PC-9 (cell line): ENCODE results near the gene CLDND1.

Source experiments
- EZH2 ChIP-seq: fragments of 200-600 bp; sonication (generic); IDR thresholded peaks from 2 replicates; pipeline ENCODE4 v1.8.0; 2017; ENCODE audit warnings: antibody characterized with exemption, low read depth
- TF ChIP-seq, protein P1 (sequence below): fragments of 200-600 bp; sonication (generic); conservative IDR thresholded peaks from 2 replicates; pipeline ENCODE4 v1.6.1; 2017; ENCODE audit warnings: mixed run types, antibody characterized with exemption, mild to moderate bottlenecking, moderate library complexity

DNA sequence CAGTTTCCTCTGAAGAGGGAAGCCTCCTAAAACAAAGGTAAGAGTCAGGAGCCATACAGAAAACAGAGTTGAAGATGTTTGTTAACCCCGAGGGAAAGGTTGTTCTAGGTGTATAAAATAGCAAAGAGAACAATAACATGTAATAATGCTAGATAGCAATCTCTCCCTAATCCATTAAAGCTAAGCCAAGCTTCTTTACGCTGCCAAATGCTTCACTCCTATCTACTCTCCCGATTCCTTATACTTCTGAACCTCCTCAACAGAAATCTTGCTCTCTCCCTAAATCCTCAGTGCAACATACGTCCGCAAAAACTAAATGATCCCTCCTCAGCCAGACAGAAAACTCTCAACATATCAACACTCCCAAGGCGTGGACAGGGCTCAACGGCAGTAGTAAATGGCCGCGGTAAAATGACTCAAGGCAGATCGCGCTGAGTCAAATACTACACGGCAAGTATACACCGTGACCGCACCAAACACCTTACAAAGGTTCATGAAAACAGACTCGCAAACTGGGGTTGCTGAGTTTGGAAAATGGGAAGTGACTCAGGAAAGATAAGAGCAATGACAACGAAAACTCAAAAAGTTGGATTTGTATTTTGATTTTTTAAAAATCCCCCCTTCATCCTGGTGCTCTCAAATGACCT, 682 bp downstream of the CLDND1 start:
- TF ChIP-seq EZH2 = no peak
- TF ChIP-seq, protein P1, sequence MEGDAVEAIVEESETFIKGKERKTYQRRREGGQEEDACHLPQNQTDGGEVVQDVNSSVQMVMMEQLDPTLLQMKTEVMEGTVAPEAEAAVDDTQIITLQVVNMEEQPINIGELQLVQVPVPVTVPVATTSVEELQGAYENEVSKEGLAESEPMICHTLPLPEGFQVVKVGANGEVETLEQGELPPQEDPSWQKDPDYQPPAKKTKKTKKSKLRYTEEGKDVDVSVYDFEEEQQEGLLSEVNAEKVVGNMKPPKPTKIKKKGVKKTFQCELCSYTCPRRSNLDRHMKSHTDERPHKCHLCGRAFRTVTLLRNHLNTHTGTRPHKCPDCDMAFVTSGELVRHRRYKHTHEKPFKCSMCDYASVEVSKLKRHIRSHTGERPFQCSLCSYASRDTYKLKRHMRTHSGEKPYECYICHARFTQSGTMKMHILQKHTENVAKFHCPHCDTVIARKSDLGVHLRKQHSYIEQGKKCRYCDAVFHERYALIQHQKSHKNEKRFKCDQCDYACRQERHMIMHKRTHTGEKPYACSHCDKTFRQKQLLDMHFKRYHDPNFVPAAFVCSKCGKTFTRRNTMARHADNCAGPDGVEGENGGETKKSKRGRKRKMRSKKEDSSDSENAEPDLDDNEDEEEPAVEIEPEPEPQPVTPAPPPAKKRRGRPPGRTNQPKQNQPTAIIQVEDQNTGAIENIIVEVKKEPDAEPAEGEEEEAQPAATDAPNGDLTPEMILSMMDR = 0 out of 2 replicates have a peak, but pooled peaks have one; percentile 18
